ACHN (cell line): ENCODE measurements around the gene CCDC160.
"Not testable (repeated sequence)": the region's sequence is repeated elsewhere in the genome, so short reads cannot be mapped to it uniquely, and the experiment has no call there.

Experiments
- DNase-seq: peaks from one replicate; pipeline ENCODE4 v3.0.0-alpha.2; 2015
- in situ Hi-C: cut with HindIII; loops from 2 replicates; pipeline ENCODE4 v1.10.0; 2017; ENCODE audit warnings: low sequenced_read_pairs, low pct_ligation_motif_present, low pct_unique_long_range_greater_than_20kb

CCDC160 gene

DNA sequence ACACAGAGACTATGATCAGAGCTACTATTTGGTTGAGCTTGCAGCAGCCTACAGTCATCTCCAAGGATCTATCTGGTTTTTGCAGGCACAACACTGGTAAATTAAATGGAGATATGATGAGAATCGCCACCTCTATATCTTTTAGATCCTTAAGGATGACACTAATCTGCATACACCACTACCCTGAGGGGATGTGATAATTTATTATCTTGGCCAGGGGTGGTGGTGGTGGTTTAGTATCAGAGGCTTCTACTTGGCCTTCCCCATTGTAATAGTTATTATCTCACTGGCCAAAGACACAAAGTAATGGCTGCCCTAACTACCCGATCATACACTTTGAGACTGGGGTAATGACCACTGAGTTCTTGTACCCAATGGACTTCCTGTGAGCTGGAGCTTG is 21.2 kb downstream of the CCDC160 start:
- no peak for DNase-seq
- in situ Hi-C loops: no loop called here

- DNase-seq, in situ Hi-C loops: not testable (repeated sequence)
Observed at GRCh38 chrX:134285934-134286333, 49.0 kb downstream of the CCDC160 start.

DNA sequence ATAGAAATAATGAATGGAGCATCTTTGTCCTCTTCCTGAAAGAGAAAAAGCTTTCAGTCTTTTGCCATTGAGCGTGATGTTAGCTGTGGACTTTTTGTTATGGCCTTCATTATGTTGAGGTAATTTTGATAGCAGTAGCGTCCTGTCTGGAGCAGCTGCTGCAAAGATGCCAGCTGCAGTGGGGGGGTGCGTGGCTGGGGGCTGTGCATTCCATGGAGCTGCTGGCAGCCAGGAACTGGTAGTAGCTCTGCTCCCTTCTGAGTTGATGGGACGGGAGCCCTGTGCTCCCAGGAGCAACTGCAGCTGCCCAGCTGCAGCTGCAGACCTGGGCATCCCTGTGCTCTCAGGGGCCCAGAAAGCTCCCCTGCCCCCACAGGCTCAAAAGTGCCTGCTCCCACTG is 50.4 kb downstream of the CCDC160 start:
- in situ Hi-C loops: no loop called here
- DNase-seq: no peak

DNA sequence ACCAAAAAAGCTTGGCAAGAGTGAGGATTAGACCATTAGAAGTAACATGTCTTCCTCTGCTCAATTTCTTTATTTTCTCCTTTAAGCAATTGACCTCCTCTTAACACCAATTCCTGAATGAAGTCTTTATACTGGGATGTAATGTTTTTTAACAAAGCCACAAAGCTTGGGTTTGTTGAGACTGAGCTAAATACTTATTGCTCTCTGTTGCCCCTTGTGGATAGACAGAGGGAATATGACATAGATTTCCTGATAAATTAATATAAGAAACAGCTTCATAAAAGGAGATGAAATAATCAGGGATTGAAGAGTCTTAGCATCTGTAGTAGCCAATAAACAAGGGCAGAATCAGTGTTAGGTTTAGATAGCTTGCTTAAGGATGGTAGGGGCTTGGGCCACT is 57.6 kb downstream of the CCDC160 start:
- in situ Hi-C loops: no loop called here

More for the DNA sequence above, 57.6 kb downstream of the CCDC160 start:
- peak; percentile 1 for DNase-seq
